Measurements from ENCODE around the gene VPS29. TPM values are rescaled to one million over a fixed set of nuclear protein-coding genes. Genes with fewer than 3 reads are reported as not detected.
"Not testable (repeated sequence)": the region's sequence is repeated elsewhere in the genome, so short reads cannot be mapped to it uniquely, and the experiment has no call there.

Gene VPS29
- total RNA-seq (100 to 1,000 TPM in 1 of 2 donors, 10 to 100 TPM in 1; 99.6 to 122 TPM), polyA plus RNA-seq (100 to 1,000 TPM; 222 to 223 TPM)
- long read RNA-seq, donor 1, transcript VPS29-208 (2 exons, 810 nt) = minor isoform, 10 of 175 reads
- long read RNA-seq, donor 1, transcript VPS29-206 (4 exons, 1,523 nt) = major isoform, 89 of 175 reads
- long read RNA-seq, donor 1, partial matches to known transcripts = 11 of 175 reads
- long read RNA-seq, donor 1, other reads (novel, unspliced or antisense) = 63 of 175 reads
- long read RNA-seq, donor 2, transcript VPS29-206 (4 exons, 1,523 nt) = major isoform, 24 of 44 reads
- long read RNA-seq, donor 2, partial matches to known transcripts = 0 of 44 reads
- long read RNA-seq, donor 2, other reads (novel, unspliced or antisense) = 19 of 44 reads

- peak within 1 kb of the TSS; percentile 69 to 87 for H3K27ac ChIP-seq (ENCODE audit: low read depth in 1 of 2, low read length in 2 of 2)
- intact Hi-C loops (cut with DNase I) = loop anchor here (2.0 to 5.0 kb wide), 3 partner anchors 33 to 80 kb away; partner anchors contain the start of genes FAM216A (in 2 of the 2), GPN3 (in 2 of the 2) and PPTC7 (in 1 of the 2)
- H3K4me3 ChIP-seq (ENCODE audit: low read length in 2 of 2) = peak within 1 kb of the TSS; percentile 73 to 85
- H3K36me3 ChIP-seq (ENCODE audit: control insufficient read depth in 1 of 2, insufficient read depth in 2 of 2, low read length in 1 of 2) = no peaks in the 10 kb centered on the region
- H3K27me3 ChIP-seq (ENCODE audit: control insufficient read depth in 1 of 2, insufficient read depth in 2 of 2, low read length in 1 of 2) = no peaks in the 10 kb centered on the region
- H3K9me3 ChIP-seq (ENCODE audit: control insufficient read depth, low read length) = no peaks in the 10 kb centered on the region
- peak; percentile 99 for DNase-seq
- WGBS, 2 donors = 8% methylated on average over 59 to 61 of the region's 61 CpGs
- peak; percentile 99 for ATAC-seq (ENCODE audit: low FRiP score)
- peaks cover 0 to 6% of the 10 kb centered on the region in 2 donors for H3K4me1 ChIP-seq (ENCODE audit: control insufficient read depth in 1 of 2, insufficient read depth in 2 of 2, low read length in 2 of 2)
These were observed at the start of gene VPS29, which contains the start of gene RAD9B for GRCh38 chr12:110501752-110502738. TSS of gene VPS29 (minus strand) at chr12:110502111. CDS start at chr12:110502051, 60 bp downstream. TSS of gene RAD9B (plus strand) at chr12:110502331. CDS start at chr12:110502338, 7 bp downstream.

GRCh38 chr12:110550981-110551380, 49.1 kb upstream of the VPS29 start:
- Histone ChIP-seq H3K27me3 (ENCODE audit: control insufficient read depth in 1 of 2, insufficient read depth in 2 of 2, low read length in 1 of 2) (no peaks in the 10 kb centered on the region), H3K9me3 (ENCODE audit: control insufficient read depth, low read length) (no peaks in the 10 kb centered on the region), H3K27ac (ENCODE audit: low read depth in 1 of 2, low read length in 2 of 2) (no peak overlapping the region), H3K4me1 (ENCODE audit: control insufficient read depth in 1 of 2, insufficient read depth in 2 of 2, low read length in 2 of 2) (peaks cover 0 to 2% of the 10 kb centered on the region in 2 donors), H3K4me3 (ENCODE audit: low read length in 2 of 2) (no peak overlapping the region), H3K36me3 (ENCODE audit: control insufficient read depth in 1 of 2, insufficient read depth in 2 of 2, low read length in 1 of 2) (peaks cover 2 to 3% of the 10 kb centered on the region in 2 donors)
- no peak for DNase-seq
- no peak for ATAC-seq (ENCODE audit: low FRiP score)
- 90 to 91% methylated on average over 4 of the region's 4 CpGs for WGBS, 2 donors
- intact Hi-C loops (cut with DNase I) = no loop called here

- no peak overlapping the region for H3K4me3 ChIP-seq (ENCODE audit: low read length in 2 of 2)
- peaks cover 2 to 3% of the 10 kb centered on the region in 2 donors for H3K36me3 ChIP-seq (ENCODE audit: control insufficient read depth in 1 of 2, insufficient read depth in 2 of 2, low read length in 1 of 2)
- H3K27ac ChIP-seq (ENCODE audit: low read depth in 1 of 2, low read length in 2 of 2) = no peak overlapping the region
- intact Hi-C loops (cut with DNase I) = no loop called here
- peaks cover 0 to 2% of the 10 kb centered on the region in 2 donors for H3K4me1 ChIP-seq (ENCODE audit: control insufficient read depth in 1 of 2, insufficient read depth in 2 of 2, low read length in 2 of 2)
- ATAC-seq (ENCODE audit: low FRiP score) (no peak), DNase-seq (no peak)
- whole genome bisulfite sequencing, 2 donors = 95 to 97% methylated on average over 2 of the region's 2 CpGs
- H3K9me3 ChIP-seq (ENCODE audit: control insufficient read depth, low read length) = no peaks in the 10 kb centered on the region
- H3K27me3 ChIP-seq (ENCODE audit: control insufficient read depth in 1 of 2, insufficient read depth in 2 of 2, low read length in 1 of 2) = no peaks in the 10 kb centered on the region
These were observed 47.8 kb upstream of the VPS29 start for GRCh38 chr12:110549716-110550115.

- Histone ChIP-seq H3K27ac (ENCODE audit: low read depth in 1 of 2, low read length in 2 of 2) (no peak overlapping the region), H3K9me3 (ENCODE audit: control insufficient read depth, low read length) (no peaks in the 10 kb centered on the region), H3K36me3 (ENCODE audit: control insufficient read depth in 1 of 2, insufficient read depth in 2 of 2, low read length in 1 of 2) (peaks cover 2 to 3% of the 10 kb centered on the region in 2 donors), H3K4me1 (ENCODE audit: control insufficient read depth in 1 of 2, insufficient read depth in 2 of 2, low read length in 2 of 2) (peaks cover 0 to 2% of the 10 kb centered on the region in 2 donors), H3K4me3 (ENCODE audit: low read length in 2 of 2) (no peak overlapping the region), H3K27me3 (ENCODE audit: control insufficient read depth in 1 of 2, insufficient read depth in 2 of 2, low read length in 1 of 2) (no peaks in the 10 kb centered on the region)
- ATAC-seq (ENCODE audit: low FRiP score) (no peak), DNase-seq (no peak)
- WGBS, 2 donors = 82 to 90% methylated on average over 7 of the region's 7 CpGs
- intact Hi-C loops (cut with DNase I) = no loop called here
These were observed 46.8 kb upstream of the VPS29 start for GRCh38 chr12:110548678-110549077.

- ATAC-seq (ENCODE audit: low FRiP score) = no peak
- Histone ChIP-seq H3K27me3 (ENCODE audit: control insufficient read depth in 1 of 2, insufficient read depth in 2 of 2, low read length in 1 of 2) (no peaks in the 10 kb centered on the region), H3K27ac (ENCODE audit: low read depth in 1 of 2, low read length in 2 of 2) (no peak overlapping the region), H3K4me3 (ENCODE audit: low read length in 2 of 2) (no peak overlapping the region), H3K9me3 (ENCODE audit: control insufficient read depth, low read length) (no peaks in the 10 kb centered on the region), H3K4me1 (ENCODE audit: control insufficient read depth in 1 of 2, insufficient read depth in 2 of 2, low read length in 2 of 2) (peaks cover 0 to 2% of the 10 kb centered on the region in 2 donors), H3K36me3 (ENCODE audit: control insufficient read depth in 1 of 2, insufficient read depth in 2 of 2, low read length in 1 of 2) (peaks cover 2 to 3% of the 10 kb centered on the region in 2 donors)
- intact Hi-C loops (cut with DNase I) = no loop called here
- 94 to 98% methylated on average over 2 of the region's 2 CpGs for WGBS, 2 donors
- DNase-seq = no peak
These were observed 45.2 kb upstream of the VPS29 start for GRCh38 chr12:110547090-110547489.

- intact Hi-C loops (cut with DNase I) = no loop called here
- Histone ChIP-seq H3K4me1 (ENCODE audit: control insufficient read depth in 1 of 2, insufficient read depth in 2 of 2, low read length in 2 of 2) (peaks cover 0 to 2% of the 10 kb centered on the region in 2 donors), H3K4me3 (ENCODE audit: low read length in 2 of 2) (no peak overlapping the region), H3K27ac (ENCODE audit: low read depth in 1 of 2, low read length in 2 of 2) (no peak overlapping the region), H3K9me3 (ENCODE audit: control insufficient read depth, low read length) (no peaks in the 10 kb centered on the region), H3K36me3 (ENCODE audit: control insufficient read depth in 1 of 2, insufficient read depth in 2 of 2, low read length in 1 of 2) (peaks cover 2 to 3% of the 10 kb centered on the region in 2 donors), H3K27me3 (ENCODE audit: control insufficient read depth in 1 of 2, insufficient read depth in 2 of 2, low read length in 1 of 2) (no peaks in the 10 kb centered on the region)
- DNase-seq (no peak), ATAC-seq (ENCODE audit: low FRiP score) (no peak)
- 17 to 25% methylated on average over 3 of the region's 3 CpGs for WGBS, 2 donors
These were observed 44.4 kb upstream of the VPS29 start for GRCh38 chr12:110546339-110546738.

GRCh38 chr12:110545812-110546211, 43.9 kb upstream of the VPS29 start:
- H3K4me1 ChIP-seq (ENCODE audit: control insufficient read depth in 1 of 2, insufficient read depth in 2 of 2, low read length in 2 of 2) = peaks cover 0 to 2% of the 10 kb centered on the region in 2 donors
- H3K9me3 ChIP-seq (ENCODE audit: control insufficient read depth, low read length) = no peaks in the 10 kb centered on the region
- no peak overlapping the region for H3K4me3 ChIP-seq (ENCODE audit: low read length in 2 of 2)
- WGBS, 2 donors = 95 to 96% methylated on average over 10 of the region's 10 CpGs
- intact Hi-C loops (cut with DNase I) = no loop called here
- no peak overlapping the region for H3K27ac ChIP-seq (ENCODE audit: low read depth in 1 of 2, low read length in 2 of 2)
- DNase-seq (no peak), ATAC-seq (ENCODE audit: low FRiP score) (no peak)
- peaks cover 2 to 3% of the 10 kb centered on the region in 2 donors for H3K36me3 ChIP-seq (ENCODE audit: control insufficient read depth in 1 of 2, insufficient read depth in 2 of 2, low read length in 1 of 2)
- H3K27me3 ChIP-seq (ENCODE audit: control insufficient read depth in 1 of 2, insufficient read depth in 2 of 2, low read length in 1 of 2) = no peaks in the 10 kb centered on the region

GRCh38 chr12:110545259-110545658, 43.3 kb upstream of the VPS29 start:
- intact Hi-C loops (cut with DNase I) = not testable (repeated sequence)
- WGBS, 2 donors = 97 to 98% methylated on average over 4 of the region's 4 CpGs

More at GRCh38 chr12:110545259-110545658, 43.3 kb upstream of the VPS29 start:
- not testable (repeated sequence) for H3K27me3 ChIP-seq (ENCODE audit: control insufficient read depth in 1 of 2, insufficient read depth in 2 of 2, low read length in 1 of 2); H3K4me3 ChIP-seq (ENCODE audit: low read length in 2 of 2); ATAC-seq (ENCODE audit: low FRiP score); H3K9me3 ChIP-seq (ENCODE audit: control insufficient read depth, low read length); H3K27ac ChIP-seq (ENCODE audit: low read depth in 1 of 2, low read length in 2 of 2); H3K4me1 ChIP-seq (ENCODE audit: control insufficient read depth in 1 of 2, insufficient read depth in 2 of 2, low read length in 2 of 2); H3K36me3 ChIP-seq (ENCODE audit: control insufficient read depth in 1 of 2, insufficient read depth in 2 of 2, low read length in 1 of 2); DNase-seq

All from aorta (tissue), 5 donors.